Osteocyte (in vitro differentiated cells): ENCODE data around the gene CYB5R3. TPM values are rescaled to one million over a fixed set of nuclear protein-coding genes. Genes with fewer than 3 reads are reported as not detected.

ENCODE experiments used
- DNase-seq: peaks from one replicate; pipeline ENCODE4 v3.0.0; 2021; ENCODE audit warnings: mixed read lengths; ENCODE audit not compliant: unreplicated experiment; ENCODE audit errors: extremely low spot score
- H3K27ac Mint-ChIP-seq: one replicate; pipeline ENCODE4 v1.8.0; 2021; ENCODE audit warnings: mild to moderate bottlenecking, mixed read lengths; ENCODE audit not compliant: unreplicated experiment
- H3K27me3 Mint-ChIP-seq: one replicate; pipeline ENCODE4 v1.8.0; 2021; ENCODE audit warnings: mixed read lengths; ENCODE audit not compliant: unreplicated experiment
- H3K36me3 Mint-ChIP-seq: one replicate; pipeline ENCODE4 v1.8.0; 2021; ENCODE audit warnings: mixed read lengths; ENCODE audit not compliant: unreplicated experiment
- H3K4me1 Mint-ChIP-seq: one replicate; pipeline ENCODE4 v1.8.0; 2021; ENCODE audit warnings: mixed read lengths; ENCODE audit not compliant: unreplicated experiment
- H3K4me3 Mint-ChIP-seq: one replicate; pipeline ENCODE4 v1.8.0; 2021; ENCODE audit warnings: mild to moderate bottlenecking, moderate library complexity, mixed read lengths; ENCODE audit not compliant: unreplicated experiment
- H3K9me3 Mint-ChIP-seq: one replicate; pipeline ENCODE4 v1.8.0; 2021; ENCODE audit warnings: mixed read lengths; ENCODE audit not compliant: unreplicated experiment
- total RNA-seq: library from RNA; stranded (reverse); gene quantifications from 2 replicates; pipeline ENCODE4 v1.2.1, GENCODE V29; 2021
- TF ChIP-seq, protein P1 (sequence below): fragments of 200-600 bp; sonication (generic); IDR thresholded peaks from 2 replicates; pipeline ENCODE4 v1.5.0; 2021; ENCODE audit warnings: antibody characterized with exemption, mild to moderate bottlenecking, moderate library complexity

Gene CYB5R3
- total RNA-seq, 1 donor from 2014 or later, result 408 TPM

DNA sequence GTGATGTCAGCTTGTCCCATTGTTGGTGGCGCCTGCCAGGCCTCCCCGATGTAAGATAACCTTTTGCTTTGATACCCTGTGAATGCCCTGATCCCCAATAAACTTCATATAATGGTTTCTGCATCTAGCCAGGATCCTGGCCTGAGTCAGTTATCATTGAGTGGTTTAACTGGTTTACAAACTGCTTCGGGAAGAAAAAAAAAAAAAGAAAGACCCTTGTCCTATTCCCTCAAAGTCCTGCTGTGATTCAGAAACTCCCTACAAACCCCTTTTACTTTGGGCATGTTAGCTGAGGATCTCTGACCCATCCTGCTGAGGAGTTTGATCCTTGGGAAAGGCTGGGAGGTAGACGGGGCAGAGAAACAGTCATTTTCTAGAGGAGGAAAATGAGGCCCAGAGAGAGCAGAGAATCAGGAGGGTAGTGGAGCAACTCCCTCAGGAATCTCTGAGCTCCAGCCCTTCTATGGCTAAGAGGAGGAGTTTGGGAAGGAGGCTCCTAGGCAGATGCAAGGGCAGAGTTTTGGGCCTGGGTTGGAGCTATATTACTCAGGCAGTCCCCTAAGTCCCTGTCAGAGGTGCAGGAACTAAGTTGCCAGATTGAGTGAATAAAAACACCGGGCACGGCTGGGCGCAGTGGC is 5.4 kb upstream of the CYB5R3 start:
- H3K4me1 Mint-ChIP-seq, result peaks cover 9% of the 10 kb centered on the region
- no peaks in the 10 kb centered on the region for H3K36me3 Mint-ChIP-seq
- no peak for DNase-seq
- TF ChIP-seq, protein P1, sequence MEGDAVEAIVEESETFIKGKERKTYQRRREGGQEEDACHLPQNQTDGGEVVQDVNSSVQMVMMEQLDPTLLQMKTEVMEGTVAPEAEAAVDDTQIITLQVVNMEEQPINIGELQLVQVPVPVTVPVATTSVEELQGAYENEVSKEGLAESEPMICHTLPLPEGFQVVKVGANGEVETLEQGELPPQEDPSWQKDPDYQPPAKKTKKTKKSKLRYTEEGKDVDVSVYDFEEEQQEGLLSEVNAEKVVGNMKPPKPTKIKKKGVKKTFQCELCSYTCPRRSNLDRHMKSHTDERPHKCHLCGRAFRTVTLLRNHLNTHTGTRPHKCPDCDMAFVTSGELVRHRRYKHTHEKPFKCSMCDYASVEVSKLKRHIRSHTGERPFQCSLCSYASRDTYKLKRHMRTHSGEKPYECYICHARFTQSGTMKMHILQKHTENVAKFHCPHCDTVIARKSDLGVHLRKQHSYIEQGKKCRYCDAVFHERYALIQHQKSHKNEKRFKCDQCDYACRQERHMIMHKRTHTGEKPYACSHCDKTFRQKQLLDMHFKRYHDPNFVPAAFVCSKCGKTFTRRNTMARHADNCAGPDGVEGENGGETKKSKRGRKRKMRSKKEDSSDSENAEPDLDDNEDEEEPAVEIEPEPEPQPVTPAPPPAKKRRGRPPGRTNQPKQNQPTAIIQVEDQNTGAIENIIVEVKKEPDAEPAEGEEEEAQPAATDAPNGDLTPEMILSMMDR, result no peak
- H3K9me3 Mint-ChIP-seq, result no peaks in the 10 kb centered on the region
- no peak overlapping the region for H3K4me3 Mint-ChIP-seq
- no peak overlapping the region for H3K27ac Mint-ChIP-seq
- no peaks in the 10 kb centered on the region for H3K27me3 Mint-ChIP-seq

DNA sequence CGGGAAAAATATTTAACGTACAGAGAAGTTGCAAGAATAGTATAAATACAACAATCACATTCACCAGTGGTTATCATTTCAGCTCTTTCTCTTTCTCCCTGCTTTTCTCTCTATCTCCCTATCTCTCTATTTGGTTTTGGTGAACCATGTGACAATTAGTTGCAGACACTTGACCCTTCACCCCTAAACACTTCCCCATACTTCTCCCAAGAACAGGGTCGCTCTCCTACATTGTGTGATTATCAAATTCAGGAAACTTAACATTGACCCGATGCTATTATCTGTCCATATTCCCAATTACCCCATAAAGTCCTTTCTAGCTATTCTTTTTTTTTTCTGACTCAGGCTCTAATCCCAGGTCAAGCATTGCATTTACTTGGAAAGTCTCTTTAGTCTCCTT is 4.8 kb upstream of the CYB5R3 start:
- Mint-ChIP-seq H3K36me3 (no peaks in the 10 kb centered on the region), H3K4me3 (no peak overlapping the region), H3K27ac (no peak overlapping the region), H3K9me3 (no peaks in the 10 kb centered on the region), H3K4me1 (peaks cover 11% of the 10 kb centered on the region), H3K27me3 (no peaks in the 10 kb centered on the region)
- DNase-seq, result no peak
- TF ChIP-seq, protein P1, result no peak

DNA sequence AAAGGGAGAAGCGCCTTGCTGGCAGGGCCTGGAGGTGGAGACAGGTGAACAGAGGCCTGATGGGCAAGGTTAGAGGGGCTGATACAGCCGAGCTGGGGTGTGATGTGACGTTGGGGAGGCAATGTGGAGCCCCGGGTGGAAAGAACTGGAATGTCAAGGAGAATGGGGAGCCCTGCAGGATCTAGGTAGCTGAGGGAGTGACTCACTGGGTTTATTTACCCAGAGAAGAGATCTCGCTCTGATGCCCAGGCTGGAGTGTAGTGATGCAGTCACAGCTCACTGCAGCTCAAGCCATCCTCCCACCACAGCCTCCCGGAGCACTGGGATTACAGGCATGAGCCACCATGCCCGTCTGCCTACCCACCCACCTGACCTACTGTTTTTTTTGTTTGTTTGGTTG is 1.9 kb upstream of the CYB5R3 start:
- no peak for DNase-seq
- TF ChIP-seq, protein P1, result no peak
- Mint-ChIP-seq H3K27ac (peak overlapping the region; percentile 10), H3K9me3 (no peaks in the 10 kb centered on the region), H3K36me3 (no peaks in the 10 kb centered on the region), H3K4me1 (peaks cover 29% of the 10 kb centered on the region), H3K27me3 (no peaks in the 10 kb centered on the region), H3K4me3 (peak overlapping the region; percentile 10)

DNA sequence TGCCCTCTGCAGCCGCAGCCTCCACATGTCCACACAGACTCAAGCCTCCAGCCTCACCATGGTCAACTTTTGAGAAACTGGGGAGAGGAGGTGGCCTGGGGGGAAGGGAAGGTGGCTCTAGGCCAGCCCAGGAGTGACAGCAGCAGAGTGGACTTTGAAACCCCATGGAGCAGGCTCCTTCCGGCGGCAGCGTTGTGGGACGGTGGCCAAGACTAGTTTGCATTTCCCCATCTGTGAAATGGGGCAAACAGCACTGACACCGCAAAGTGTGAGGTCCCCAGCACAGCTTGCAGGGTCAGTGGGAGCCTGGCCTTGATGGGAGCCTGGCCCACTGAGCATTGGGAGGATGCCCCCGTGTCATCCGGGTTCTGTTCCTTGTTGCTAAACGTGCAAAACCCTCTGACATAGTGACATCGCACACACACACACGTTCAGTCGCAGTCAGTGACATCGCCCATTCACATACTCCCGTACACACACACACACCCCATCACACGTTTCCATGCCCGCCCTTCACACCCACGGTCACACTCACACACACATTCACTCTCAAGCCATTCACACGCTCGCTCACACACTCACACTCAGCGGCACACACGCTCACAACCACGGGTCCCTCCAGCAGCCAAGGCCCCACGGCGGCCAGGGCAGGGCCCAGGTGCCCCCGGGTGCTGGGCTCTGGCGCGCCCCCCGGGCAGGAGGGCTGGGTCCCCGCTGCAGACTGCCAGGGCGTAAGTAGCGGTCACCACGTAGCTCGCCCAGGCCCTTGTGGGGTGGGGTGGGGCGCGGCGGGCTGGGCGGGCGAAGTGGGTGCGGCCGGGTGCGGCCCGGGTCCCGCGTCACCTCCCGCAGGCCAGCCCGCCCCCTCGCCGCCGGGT is 585 bp downstream of the CYB5R3 start:
- TF ChIP-seq, protein P1, result no peak
- H3K27ac Mint-ChIP-seq, result peak overlapping the region; percentile 96
- DNase-seq, result no peak
- H3K9me3 Mint-ChIP-seq, result no peaks in the 10 kb centered on the region
- peak overlapping the region; percentile 91 for H3K4me3 Mint-ChIP-seq
- peaks cover 4% of the 10 kb centered on the region for H3K36me3 Mint-ChIP-seq
- no peaks in the 10 kb centered on the region for H3K27me3 Mint-ChIP-seq
- H3K4me1 Mint-ChIP-seq, result peaks cover 52% of the 10 kb centered on the region

DNA sequence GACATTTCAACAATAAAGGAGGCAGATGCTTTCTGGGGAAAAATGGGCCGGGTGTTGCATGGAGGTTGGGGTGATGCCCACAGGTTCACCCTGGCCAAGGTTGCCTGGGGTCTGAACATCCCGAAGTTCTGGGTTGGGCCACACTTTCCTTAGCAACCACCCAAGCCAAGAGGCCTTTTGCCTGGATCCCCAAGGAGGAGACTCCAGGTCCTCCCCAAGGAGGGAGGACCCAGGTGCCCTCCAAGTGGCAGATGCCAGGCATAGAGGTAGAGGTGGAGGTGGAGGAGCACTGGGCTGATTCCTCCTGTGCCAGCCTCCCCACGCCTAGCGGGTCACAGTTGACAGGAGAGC is 1.2 kb downstream of the CYB5R3 start:
- Mint-ChIP-seq H3K4me3 (peak overlapping the region; percentile 91), H3K9me3 (no peaks in the 10 kb centered on the region), H3K4me1 (peaks cover 56% of the 10 kb centered on the region), H3K36me3 (peaks cover 4% of the 10 kb centered on the region), H3K27me3 (no peaks in the 10 kb centered on the region), H3K27ac (peak overlapping the region; percentile 96)
- no peak for DNase-seq
- TF ChIP-seq, protein P1, result no peak
